Gastroesophageal sphincter (tissue), 4 donors: Measurements from ENCODE around the gene PAQR7. TPM values are rescaled to one million over a fixed set of nuclear protein-coding genes. Genes with fewer than 3 reads are reported as not detected.
A peak's percentile ranks its signal among the peaks of the same experiment; 100 is the strongest.

Source experiments
- ATAC-seq: fragments of 150-250 bp; one replicate; pipeline ENCODE4 v1.9.1; 2016; ENCODE audit warnings: mild to moderate bottlenecking, moderate library complexity
- H3K27ac ChIP-seq, 4 donors: fragments of 200-600 bp; sonication (generic) in 3 of 4; 1 replicate in 3 of 4; 2 replicates in 1 of 4; pipeline ENCODE4 v1.5.1; 2016 to 2019
- H3K27me3 ChIP-seq: fragments of 200-600 bp; sonication (generic); one replicate; pipeline ENCODE4 v1.5.1; 2019
- H3K36me3 ChIP-seq, 2 donors: fragments of 200-600 bp; sonication (generic); one replicate each; pipeline ENCODE4 v1.5.1; 2019; ENCODE audit warnings: control low read depth in 1 of 2
- H3K4me1 ChIP-seq, 3 donors: fragments of 200-600 bp; sonication (generic); 1 replicate in 2 of 3; 2 replicates in 1 of 3; pipeline ENCODE4 v1.5.1; 2016 to 2019; ENCODE audit warnings: control low read depth in 2 of 3
- H3K4me3 ChIP-seq, 2 donors: fragments of 200-600 bp; sonication (generic); one replicate each; pipeline ENCODE4 v1.5.1; 2019; ENCODE audit warnings: mild to moderate bottlenecking in 1 of 2, moderate library complexity in 1 of 2
- H3K9me3 ChIP-seq, 3 donors: fragments of 200-600 bp; sonication (generic); one replicate each; pipeline ENCODE4 v1.5.1; 2017 to 2019; ENCODE audit warnings: control low read depth in 2 of 3
- CTCF ChIP-seq, 4 experiments: fragments of 200-600 bp in 2 of 4; fragments of 450-650 bp in 2 of 4; sonication (generic) in 1 of 4; IDR thresholded peaks; one replicate each; pipeline ENCODE4 v1.5.1; 2017 to 2019; ENCODE audit warnings: antibody characterized with exemption in 4 of 4, mild to moderate bottlenecking in 2 of 4, moderate library complexity in 2 of 4
- EP300 ChIP-seq: sonication (generic); formaldehyde crosslinking; IDR thresholded peaks from one replicate; pipeline ENCODE4 v1.6.1; 2017; ENCODE audit warnings: antibody characterized with exemption, mild to moderate bottlenecking
- POLR2A ChIP-seq, 2 donors: fragments of 450-650 bp; IDR thresholded peaks; one replicate each; pipeline ENCODE4 v1.6.1; 2017; ENCODE audit warnings: antibody characterized with exemption in 2 of 2, mild to moderate bottlenecking in 2 of 2, moderate library complexity in 1 of 2
- POLR2AphosphoS5 ChIP-seq: sonication (generic); formaldehyde crosslinking; IDR thresholded peaks from one replicate; pipeline ENCODE4 v1.6.1; 2017; ENCODE audit warnings: antibody characterized with exemption
- WGBS, 2 donors: methylation state at CpG; one replicate each; pipeline ENCODE4 v1.1.5; 2018; ENCODE audit warnings: low coverage in 1 of 2; 5-methylcytosine and 5-hydroxymethylcytosine counted together
- total RNA-seq, 4 donors: library from RNA; depleted of rRNA; stranded (reverse); fragments of >200 nt; gene quantifications; one replicate each; pipeline ENCODE4 v1.1.0, GENCODE V29; 2016

Gene PAQR7
- total RNA-seq, 4 donors from 2014 or later: 6.5 to 13.7 (median 7.8) TPM

- Histone ChIP-seq H3K4me3 (peak overlapping the region; percentile 53 to 69), H3K36me3 (peaks cover 0 to 6% of the 10 kb centered on the region in 2 donors), H3K27ac (peak overlapping the region in 3 of 4 donors; percentile 79 to 82 (median 82)), H3K9me3 (no peaks in the 10 kb centered on the region), H3K27me3 (no peaks in the 10 kb centered on the region), H3K4me1 (peaks cover 0 to 36% (median 9%) of the 10 kb centered on the region in 3 donors)
- ATAC-seq: peak; percentile 0
- WGBS, 2 donors: 9 to 50% methylated on average over 3 to 12 of the region's 34 CpGs
- TF ChIP-seq EP300 (no peak), POLR2A (IDR thresholded peaks at IDR 0.05) (no peak), POLR2AphosphoS5 (no peak), CTCF (IDR thresholded peaks at IDR 0.05) (no peak)
These were observed 31.3 kb upstream of the PAQR7 start for GRCh38 chr1:25906644-25907300.

- peak; percentile 92 for ATAC-seq
- Histone ChIP-seq H3K27me3 (no peaks in the 10 kb centered on the region), H3K4me1 (peaks cover 0 to 36% (median 9%) of the 10 kb centered on the region in 3 donors), H3K36me3 (peaks cover 0 to 13% of the 10 kb centered on the region in 2 donors), H3K27ac (peak within 1 kb of the TSS in 3 of 4 donors; percentile 79 to 82 (median 82)), H3K9me3 (no peaks in the 10 kb centered on the region), H3K4me3 (peak within 1 kb of the TSS; percentile 53 to 69)
- TF ChIP-seq POLR2A (IDR thresholded peaks at IDR 0.05) (peak; percentile 79 to 86), CTCF (IDR thresholded peaks at IDR 0.05) (no peak), EP300 (no peak), POLR2AphosphoS5 (peak; percentile 94)
- WGBS, 2 donors: no CpG with 5 or more reads among the region's 102 CpGs
These were observed 30.5 kb upstream of the PAQR7 start, which contains the start of gene STMN1 for GRCh38 chr1:25905680-25906643. Gene STMN1, minus strand, starts transcription at chr1:25906419. Its CDS starts 1,743 bp downstream, at chr1:25904676.

GRCh38 chr1:25904943-25905679, 29.6 kb upstream of the PAQR7 start:
- peak; percentile 93 for ATAC-seq
- WGBS, 2 donors: 1 to 2% methylated on average over 8 to 15 of the region's 34 CpGs
- H3K9me3 ChIP-seq: no peaks in the 10 kb centered on the region
- H3K36me3 ChIP-seq: peaks cover 0 to 21% of the 10 kb centered on the region in 2 donors
- TF ChIP-seq POLR2AphosphoS5 (no peak), POLR2A (IDR thresholded peaks at IDR 0.05) (no peak), CTCF (IDR thresholded peaks at IDR 0.05) (no peak), EP300 (no peak)
- H3K27ac ChIP-seq: peak overlapping the region in 3 of 4 donors; percentile 79 to 82 (median 82)
- peak overlapping the region; percentile 53 to 69 for H3K4me3 ChIP-seq
- H3K27me3 ChIP-seq: no peaks in the 10 kb centered on the region
- peaks cover 0 to 36% (median 9%) of the 10 kb centered on the region in 3 donors for H3K4me1 ChIP-seq

- peaks cover 0 to 36% (median 9%) of the 10 kb centered on the region in 3 donors for H3K4me1 ChIP-seq
- ATAC-seq: no peak
- H3K27me3 ChIP-seq: no peaks in the 10 kb centered on the region
- H3K9me3 ChIP-seq: no peaks in the 10 kb centered on the region
- no peak overlapping the region for H3K27ac ChIP-seq
- no peak for TF ChIP-seq CTCF (IDR thresholded peaks at IDR 0.05)
- no peak for TF ChIP-seq EP300
- TF ChIP-seq POLR2AphosphoS5: no peak
- no peak for TF ChIP-seq POLR2A (IDR thresholded peaks at IDR 0.05)
- WGBS, 2 donors: 39 to 47% methylated on average over 2 of the region's 3 CpGs
- H3K36me3 ChIP-seq: peaks cover 0 to 30% of the 10 kb centered on the region in 2 donors
- no peak overlapping the region for H3K4me3 ChIP-seq
These were observed 28.5 kb upstream of the PAQR7 start for GRCh38 chr1:25903986-25904385.
